HUDEP-2 (cell line): ENCODE data around the gene GPI.

ENCODE experiments used
- DNase-seq, 76 experiments: peaks; one replicate each; lab custom pipeline; 2025; ENCODE audit not compliant: unreplicated experiment in 76 of 76; lab: John Stamatoyannopoulos, UW

Gene GPI

DNA sequence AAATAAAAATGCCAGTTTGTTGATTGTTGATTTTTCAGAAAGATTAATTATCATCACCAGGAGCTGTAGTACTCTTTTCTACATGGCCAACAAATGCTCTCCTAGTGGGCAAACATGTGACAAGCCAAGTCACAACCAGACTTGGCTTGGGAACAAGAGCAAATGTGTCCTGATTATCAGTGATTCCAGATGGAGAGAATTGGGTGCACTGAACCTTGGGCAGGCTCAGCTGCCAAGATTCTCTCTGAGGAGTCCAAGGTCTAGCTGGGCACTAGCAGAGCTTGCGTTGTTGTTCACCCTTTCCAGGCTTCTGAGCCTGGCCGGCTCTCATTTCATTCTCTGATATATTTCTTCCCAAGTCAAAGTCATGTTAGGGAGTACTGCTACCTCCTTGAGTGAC is 27.3 kb upstream of the GPI start:
- peak in 36 of 76 experiments; percentile 8 to 77 (median 32) for DNase-seq

DNA sequence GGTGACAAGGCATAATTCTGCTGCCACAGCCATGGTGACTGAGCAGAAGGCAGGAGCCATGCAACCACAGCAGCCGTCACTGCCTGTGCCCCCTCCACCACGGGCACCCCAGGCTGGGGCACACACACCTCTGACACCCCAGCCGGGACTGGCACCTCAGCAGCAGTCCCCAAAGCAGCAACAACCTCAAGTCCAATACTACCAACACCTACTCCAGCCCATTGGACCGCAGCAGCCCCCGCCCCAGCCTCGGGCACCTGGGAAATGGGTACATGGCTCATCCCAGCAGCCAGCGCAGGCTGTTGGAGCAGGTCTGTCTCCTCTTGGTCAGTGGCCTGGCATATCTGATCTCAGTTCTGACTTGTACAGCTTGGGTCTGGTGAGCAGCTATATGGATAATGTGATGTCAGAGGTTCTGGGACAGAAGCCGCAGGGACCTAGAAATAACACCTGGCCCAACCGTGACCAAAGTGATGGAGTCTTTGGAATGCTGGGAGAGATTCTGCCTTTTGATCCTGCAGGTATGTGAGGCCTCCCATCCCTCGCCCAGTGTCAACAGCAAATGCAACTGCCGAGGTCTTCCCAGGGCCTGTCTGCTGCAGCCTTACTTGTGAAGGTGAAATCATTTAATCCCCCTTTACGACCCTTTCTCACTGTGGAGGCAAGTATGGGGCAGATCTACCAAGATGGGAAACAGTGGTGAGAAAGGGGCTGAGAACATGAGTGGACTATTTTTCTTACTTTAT is 22.9 kb upstream of the GPI start:
- DNase-seq = no peak

DNA sequence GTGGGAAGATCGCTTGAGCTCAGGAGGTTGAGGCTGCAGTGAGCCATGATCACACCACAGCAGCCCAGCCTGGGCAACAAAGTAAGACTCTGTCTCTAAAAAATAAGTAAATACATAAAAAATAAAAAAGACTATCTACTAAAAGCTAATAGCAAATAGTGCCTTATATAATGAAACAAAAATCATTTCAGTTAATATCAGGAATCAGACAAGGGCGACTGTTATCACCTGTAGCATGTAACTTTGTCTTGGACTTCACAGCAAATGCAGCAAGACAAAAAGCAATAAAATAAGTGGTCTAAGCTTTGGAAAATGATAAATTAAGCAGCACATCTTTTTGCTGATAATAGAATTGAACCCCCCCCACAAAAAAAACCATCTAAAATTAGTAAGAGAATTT is 21.2 kb upstream of the GPI start:
- no peak for DNase-seq

DNA sequence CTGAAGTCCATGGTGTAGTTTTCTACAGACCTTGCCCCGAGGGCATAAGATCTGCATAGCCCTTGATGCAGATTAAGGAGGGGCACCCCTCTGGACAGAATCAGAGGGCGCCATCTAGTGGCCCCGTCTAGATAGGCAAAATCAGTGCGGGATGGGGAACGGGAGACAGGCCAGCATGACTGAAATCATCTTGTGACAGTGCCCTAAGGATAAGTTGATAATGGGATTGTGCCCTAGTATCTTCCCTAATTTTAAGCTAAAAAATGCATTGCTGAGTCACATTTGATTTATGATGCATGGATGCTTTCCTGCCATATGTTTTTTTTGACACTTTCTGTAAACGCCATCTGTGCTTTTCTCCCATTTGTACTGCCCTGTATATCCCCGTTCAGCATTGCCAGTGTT is 19.0 kb upstream of the GPI start:
- DNase-seq = peak in 63 of 76 experiments; percentile 9 to 83 (median 53)

DNA sequence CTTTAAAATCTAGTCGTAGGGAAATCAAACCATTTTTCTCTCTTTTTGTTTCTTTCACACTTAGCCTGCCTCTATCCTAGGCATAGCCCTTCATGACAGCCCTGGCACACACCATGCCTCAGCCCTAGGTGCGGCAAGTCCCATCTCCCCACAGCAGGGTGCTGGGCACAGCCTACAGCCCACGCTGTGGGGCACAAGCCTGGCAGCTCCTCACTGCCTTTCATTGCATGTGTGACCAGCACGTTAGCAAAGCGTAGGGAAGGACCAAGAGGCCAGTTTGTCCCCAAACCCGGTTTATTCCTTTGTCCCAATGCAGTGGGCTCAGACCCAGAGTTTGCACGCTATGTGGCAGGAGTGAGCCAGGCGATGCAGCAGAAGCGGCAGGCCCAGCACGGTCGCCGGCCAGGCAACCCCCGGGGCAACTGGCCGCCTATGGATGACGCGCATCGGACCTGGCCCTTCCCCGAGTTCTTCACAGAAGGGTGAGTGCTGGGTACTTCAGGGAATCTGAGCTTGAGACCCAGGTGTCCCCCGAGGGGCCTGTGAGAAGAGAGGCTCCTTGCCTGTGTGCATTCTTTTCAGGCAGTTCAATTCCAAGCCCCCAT is 17.3 kb upstream of the GPI start:
- no peak for DNase-seq

DNA sequence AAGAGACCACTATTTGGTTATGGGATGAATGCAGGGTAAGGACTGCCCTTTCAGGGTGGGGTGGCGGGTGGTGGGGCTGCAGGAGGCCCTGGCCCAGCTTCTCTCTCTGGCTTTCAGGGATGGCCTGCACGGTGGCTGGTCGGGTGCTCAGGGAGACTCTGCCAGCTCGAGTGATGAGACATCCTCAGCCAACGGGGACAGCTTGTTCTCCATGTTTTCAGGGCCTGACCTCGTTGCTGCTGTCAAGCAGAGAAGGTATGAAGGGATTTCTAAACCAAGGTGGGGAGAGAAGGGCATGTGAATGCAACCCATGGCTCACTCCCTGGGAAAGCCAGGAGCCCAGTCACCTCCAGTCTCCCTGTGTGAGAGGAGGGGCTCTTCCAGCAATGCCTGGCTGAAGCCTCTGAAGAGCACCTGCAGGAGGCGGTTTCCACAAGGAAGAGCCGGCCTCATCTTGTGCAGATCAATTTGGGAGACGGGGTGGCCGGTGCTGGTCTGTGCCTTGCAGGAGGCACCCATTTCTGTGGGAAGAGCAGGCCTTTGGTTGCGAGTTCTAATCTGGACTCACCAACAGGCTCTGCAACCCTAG is 16.0 kb upstream of the GPI start:
- no peak for DNase-seq

DNA sequence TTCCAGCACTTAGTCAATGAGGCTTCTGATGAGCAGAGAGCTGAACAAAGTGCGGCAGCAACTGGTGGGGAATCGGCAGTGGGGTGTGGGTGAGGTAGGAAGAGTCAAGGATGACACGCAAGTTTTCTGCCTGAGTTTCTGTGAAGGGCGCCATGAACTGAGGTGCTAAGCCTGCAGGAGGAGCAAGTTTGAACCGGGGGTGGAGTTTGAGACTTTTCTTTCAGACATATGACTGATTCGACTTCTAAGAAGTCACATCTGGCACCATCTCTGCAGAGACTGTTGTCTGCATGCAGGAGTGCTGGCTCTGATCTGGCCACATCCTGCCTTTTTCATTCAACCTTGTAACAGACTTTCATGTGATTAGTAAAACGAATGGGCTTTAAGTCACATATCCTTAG is 14.8 kb upstream of the GPI start:
- no peak for DNase-seq

DNA sequence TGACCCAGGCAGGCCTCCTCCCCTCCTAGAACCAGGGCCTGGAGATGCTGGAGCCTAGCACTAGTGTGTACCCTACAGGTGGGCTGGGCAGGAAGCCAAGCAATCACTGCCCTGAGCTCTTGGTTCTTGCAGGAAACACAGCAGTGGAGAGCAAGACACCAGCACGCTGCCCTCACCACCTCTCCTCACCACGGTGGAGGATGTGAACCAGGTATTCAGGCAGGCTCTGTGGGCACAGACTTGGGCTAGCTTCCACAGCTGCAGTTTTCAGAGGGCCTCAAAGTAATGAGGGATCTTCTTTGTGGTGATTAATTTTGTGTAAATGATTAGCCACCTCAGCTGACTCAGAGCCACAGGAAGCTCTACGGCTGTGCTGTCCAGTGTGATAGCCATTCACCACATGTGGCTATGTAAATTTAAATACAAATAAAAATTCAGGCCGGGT is 13.6 kb upstream of the GPI start:
- DNase-seq = no peak

DNA sequence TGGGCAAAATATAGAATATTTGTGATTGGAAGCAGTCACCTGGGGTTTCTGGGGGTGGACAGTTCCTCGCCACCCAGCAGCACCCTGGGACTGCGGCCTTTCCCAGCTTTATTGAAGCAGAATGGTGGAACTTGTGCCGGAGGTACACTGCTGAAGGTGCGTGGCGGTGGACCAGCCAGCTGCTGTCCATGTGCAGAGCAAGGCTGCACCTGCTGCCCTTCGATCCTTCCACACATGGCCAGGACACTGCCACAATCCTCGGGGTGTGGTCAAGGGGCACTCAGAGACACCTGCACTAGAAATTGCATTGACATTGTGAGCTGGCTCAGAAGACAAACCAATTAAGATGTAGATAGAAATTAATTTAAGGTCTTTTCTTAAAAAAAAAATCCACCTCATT is 11.4 kb upstream of the GPI start:
- DNase-seq = no peak

DNA sequence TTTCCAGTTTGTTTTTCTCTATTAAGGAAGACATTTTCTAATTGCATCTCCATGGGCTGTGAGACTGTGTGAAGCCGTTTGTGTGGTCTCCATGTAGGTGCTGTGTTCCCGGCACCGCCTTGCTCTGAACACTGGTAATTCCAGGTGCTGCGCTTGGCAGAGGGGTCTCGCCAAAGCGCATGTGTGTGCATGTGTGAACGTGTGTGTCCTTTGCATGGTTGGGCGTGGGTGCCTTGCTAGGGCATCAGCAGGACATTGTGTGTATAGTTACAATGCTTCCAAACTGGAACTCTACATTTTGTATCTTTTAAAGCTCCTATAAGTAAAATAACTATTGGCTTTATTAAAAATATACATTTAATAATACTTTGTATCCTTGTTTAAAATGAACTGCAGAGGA is 9.8 kb upstream of the GPI start:
- no peak for DNase-seq

DNA sequence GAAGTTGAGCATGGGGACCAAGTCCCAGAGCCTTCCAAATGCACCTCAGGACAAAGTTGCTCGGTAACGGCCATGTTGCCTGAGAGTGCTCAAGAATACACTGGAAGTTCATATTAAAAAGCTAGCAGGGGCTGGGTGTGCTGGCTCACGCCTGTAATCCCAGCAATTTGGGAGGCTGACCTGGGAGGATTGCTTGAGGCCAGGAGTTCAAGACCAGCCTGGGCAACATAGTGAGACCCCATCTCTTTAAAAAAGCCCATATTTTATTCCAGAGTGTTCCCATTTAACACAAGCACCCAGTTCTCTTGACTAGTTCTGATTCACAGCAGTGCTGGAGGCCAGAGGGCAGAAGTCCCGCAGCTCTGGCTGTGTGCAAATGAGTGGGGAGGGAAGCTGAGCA is 8.1 kb upstream of the GPI start:
- DNase-seq = no peak

DNA sequence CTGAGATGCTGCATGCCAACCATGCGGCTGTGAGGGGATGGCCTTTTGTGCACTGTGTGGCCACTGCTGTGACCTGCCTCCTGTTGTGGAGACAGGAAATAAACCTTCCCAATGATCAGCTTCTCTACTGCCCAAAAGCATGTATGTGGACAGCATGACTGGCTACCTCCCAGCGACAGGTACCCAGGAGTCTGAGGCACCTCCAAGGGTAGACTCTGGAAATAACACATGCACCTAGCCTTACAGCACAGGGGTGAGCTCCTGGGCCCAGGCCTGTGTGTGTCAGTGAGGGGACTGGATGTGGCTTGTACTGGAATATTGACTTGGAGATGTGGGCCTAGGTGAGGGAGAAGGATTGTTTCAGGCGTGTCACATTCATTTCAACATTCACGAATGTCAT is 7.6 kb upstream of the GPI start:
- DNase-seq = no peak

DNA sequence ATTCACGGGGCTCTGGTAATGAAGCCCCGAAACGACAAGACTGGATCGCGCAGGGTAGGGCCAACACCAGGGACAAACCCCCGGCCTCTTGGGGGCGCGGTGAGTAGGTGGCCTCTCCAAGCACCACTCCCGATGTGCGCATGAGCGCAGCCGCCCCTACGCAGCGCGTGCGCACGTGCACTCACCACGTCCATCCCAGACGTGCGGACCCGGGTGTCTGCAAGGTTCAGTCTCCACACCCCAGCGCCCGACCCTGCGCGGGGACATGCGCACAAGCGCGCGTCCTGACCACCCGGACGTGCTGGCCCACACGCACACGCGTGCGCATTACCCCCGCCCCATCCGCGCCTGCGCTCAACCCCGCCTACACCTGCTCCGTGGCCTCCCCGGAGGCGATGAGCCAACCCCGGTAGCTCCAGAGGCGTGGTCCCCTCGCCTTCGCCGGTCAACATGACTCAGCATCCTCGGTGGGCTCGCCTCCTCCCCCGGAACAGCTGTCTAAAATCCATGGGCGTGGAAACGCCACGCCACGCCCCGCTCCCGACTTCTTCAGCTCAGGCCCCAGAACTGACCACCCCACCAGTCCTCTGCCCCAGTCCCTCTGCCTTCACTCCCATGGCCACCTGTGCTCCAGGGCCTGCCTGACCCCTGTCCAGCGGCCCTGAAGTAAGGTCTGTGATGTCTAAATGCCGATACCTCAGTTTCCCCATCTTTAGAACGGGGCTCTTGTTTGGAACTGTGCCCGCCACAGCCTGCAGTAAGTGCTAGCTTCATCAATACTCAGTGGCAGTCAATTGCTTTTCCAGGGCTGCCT is 5.6 kb upstream of the GPI start:
- peak in 74 of 76 experiments; percentile 86 to 100 (median 96) for DNase-seq

DNA sequence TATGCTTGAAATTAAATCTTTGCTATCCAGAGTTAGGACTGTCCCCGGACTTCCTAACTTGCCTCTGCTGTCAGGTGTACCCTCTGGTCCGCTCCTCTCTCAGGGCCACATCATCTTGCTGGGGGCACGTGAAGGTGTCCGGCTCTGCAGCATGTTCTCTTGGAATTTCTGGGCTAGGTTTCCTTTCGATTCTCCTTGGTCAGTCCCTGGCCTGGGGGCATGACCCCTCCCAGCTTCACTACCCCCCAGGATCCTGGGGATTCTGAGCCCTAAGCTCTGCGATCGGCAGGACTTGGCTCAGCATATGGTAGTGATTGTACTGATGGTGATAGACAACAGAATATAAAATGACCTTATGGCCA is 5.1 kb upstream of the GPI start:
- no peak for DNase-seq

DNA sequence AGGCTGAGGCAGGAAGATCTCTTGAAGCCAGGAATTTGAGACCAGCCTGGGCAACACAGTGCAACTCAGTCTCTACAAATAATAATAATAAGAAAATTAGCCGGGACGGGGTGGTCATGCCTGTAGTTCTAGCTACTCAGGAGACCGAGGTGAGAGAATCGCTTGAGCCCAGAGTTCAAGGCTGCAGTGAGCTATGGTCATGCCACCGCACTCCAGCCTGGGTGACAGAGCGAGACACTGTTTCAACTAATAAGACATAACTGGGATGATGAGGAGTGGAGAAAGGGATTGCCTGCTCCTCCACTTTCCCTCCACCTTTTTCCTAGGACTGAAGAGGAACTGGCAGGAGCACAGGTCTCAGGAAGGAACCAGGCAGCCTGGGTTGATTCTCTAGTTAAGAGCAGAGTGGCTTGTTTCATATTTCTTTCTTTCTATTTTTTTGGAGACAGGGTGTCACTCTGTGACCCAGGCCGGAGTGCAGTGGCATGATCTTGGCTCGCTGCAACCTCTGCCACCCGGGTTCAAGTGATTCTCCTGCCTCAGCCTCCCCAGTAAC is 4.6 kb upstream of the GPI start:
- no peak for DNase-seq

DNA sequence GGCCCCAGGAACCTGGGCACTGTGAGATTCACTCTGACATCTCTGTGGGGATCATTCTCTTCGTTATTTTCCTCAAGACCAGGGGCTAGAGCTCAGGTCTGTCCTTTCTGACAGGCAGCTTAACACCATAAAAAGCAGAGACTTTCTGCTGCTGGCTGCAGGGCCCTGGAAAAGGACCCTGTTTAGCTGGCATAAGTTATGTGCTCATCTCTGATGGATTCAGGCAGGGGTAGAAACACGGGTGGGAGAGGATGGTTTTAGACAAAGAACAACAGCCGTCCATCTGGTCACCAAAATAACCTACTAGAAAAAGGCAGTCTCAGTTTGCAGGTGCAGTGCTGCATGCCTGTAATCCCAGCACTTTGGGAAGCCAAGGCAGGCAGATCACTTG is 2.3 kb upstream of the GPI start:
- DNase-seq = no peak

DNA sequence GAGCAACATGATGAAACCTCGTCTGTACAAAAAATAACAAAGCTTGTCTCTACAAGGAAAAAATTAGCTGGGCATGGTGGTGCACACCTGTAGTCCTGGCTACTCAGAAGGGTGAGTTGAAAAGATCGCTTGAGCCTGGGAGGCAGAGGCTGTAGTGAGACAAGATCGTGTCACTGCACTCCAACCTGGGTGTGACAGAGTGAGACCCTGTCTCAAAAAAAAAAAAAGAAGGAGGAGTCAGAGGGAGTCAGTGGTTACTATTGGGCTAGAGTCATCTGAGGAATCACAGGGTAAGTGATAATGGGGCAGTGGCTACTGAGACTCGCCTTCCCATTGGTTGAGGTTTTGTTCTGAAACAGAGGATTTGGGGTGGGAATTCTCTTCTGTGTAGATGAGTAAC is 1.9 kb upstream of the GPI start:
- DNase-seq = no peak

DNA sequence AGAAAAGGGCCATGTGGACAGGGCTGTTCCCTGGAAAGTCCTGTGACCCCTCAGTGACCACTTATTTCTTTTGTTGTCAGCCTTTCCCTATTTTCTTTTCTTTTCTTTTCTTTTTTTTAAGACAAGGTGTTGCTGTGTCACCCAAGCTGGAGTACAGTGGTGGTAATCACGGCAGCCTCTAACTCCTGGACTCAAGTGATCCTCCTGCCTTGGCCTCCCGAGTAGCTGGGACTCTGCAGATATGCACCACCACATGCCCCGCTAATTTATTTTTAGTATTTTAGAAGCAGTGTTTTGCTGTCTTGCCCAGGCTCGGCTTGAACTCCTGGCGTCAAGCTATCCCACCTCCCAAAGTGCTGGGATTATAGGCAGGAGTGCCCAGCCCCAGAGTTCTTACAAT is 1.1 kb upstream of the GPI start:
- DNase-seq = no peak

DNA sequence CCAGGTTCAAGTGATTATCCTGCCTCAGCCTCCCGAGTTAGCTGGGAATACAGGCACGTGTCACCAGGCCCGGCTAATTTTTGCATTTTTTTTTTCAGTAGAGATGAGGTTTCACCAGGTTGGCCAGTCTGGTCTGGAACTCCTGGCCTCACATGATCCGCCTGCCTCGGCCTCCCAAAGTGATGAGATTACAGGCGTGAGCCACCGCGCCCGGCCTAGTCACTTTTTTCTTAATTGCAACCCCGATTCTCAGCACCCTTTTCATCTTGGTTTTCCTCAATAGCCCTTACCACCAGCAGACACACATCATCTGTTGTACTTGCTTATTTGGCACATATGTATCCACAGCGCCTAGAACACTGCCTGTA is 550 bp upstream of the GPI start:
- DNase-seq = no peak

DNA sequence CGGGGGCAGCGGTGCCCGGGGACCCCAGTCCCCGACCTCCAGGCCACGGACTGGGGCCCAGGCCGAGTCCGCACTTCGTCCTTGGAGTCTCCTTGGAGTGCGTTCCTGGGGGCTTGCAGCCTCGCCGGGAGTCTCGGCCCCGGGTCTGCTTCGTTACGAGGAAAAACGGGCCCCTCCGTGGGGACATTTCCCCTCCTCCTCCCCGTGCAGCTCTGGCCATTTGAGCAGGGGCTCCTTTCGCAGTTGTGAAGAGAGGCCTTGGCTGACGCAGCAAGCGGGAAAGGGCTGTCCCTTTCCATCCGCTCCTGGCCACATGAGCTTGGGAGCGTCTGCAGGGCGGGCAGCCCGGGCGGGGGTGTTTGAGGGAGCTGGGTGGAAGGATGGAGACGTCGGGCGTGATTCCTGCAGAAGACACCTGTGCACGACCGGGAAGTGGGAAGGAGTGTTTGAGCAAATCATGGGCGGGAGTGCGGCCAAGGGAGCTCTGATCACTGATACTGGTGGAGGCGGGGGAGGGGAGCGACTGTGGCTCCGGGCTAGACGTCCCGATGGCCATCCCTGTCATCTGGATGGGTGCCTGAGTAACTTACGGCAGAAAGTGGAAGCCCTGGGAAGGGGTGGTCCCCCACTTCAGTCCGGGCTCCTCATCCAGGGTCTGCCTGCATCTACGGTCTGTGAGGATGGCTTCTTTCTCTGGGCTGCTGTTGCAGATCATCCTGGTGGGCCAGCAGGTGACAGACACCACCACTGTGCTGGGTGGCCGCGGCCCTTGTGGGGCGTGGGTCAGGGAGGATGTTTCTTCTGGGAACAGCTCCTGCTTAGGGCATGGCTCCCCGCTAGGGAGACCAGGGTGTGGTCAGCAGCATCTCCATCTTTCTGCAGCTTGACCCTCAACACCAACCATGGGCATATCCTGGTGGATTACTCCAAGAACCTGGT is 736 bp downstream of the GPI start:
- DNase-seq = peak in 38 of 76 experiments; percentile 5 to 58 (median 31)
